SK-N-MC (cell line): Measurements from ENCODE around the gene DGLUCY.

ENCODE experiments used
- DNase-seq: peaks from one replicate; pipeline ENCODE4 v3.0.0-alpha.2; 2011; ENCODE audit warnings: low read depth, low spot score
- H3K27ac ChIP-seq: fragments of 200-600 bp; sonication (generic); 2 replicates; pipeline ENCODE4 v1.5.1; 2016; ENCODE audit warnings: mixed run types
- H3K36me3 ChIP-seq: fragments of 200-600 bp; sonication (generic); 2 replicates; pipeline ENCODE4 v1.6.1; 2017; ENCODE audit warnings: antibody characterized with exemption, low read length, mixed read lengths; ENCODE audit not compliant: insufficient read depth
- H3K4me3 ChIP-seq: fragments of 200-600 bp; sonication (generic); 2 replicates; pipeline ENCODE4 v1.5.1; 2016
- H3K9ac ChIP-seq: fragments of 200-600 bp; sonication (generic); 2 replicates; pipeline ENCODE4 v1.8.0; 2017; ENCODE audit warnings: mixed run types, mixed read lengths; ENCODE audit not compliant: insufficient read length
- H3K9me3 ChIP-seq: fragments of 200-600 bp; sonication (generic); 2 replicates; pipeline ENCODE4 v1.6.1; 2017; ENCODE audit warnings: low read depth, mild to moderate bottlenecking, antibody characterized with exemption, low read length, moderate library complexity, mixed read lengths
- EZH2 ChIP-seq: fragments of 200-600 bp; sonication (generic); IDR thresholded peaks from one replicate; pipeline ENCODE4 v1.6.1; 2017; ENCODE audit warnings: antibody characterized with exemption
- FOXP2 ChIP-seq: optimal IDR thresholded peaks from 2 replicates; pipeline ENCODE3; 2011; ENCODE audit warnings: mild to moderate bottlenecking, moderate library complexity; ENCODE audit not compliant: insufficient read depth; ENCODE audit errors: extremely low read length, control extremely low read depth
- POLR2AphosphoS5 ChIP-seq: IDR thresholded peaks from 2 replicates; pipeline ENCODE4 v1.6.1; 2012; ENCODE audit warnings: mild to moderate bottlenecking, low read depth, low read length, borderline replicate concordance

The DGLUCY gene

DNA sequence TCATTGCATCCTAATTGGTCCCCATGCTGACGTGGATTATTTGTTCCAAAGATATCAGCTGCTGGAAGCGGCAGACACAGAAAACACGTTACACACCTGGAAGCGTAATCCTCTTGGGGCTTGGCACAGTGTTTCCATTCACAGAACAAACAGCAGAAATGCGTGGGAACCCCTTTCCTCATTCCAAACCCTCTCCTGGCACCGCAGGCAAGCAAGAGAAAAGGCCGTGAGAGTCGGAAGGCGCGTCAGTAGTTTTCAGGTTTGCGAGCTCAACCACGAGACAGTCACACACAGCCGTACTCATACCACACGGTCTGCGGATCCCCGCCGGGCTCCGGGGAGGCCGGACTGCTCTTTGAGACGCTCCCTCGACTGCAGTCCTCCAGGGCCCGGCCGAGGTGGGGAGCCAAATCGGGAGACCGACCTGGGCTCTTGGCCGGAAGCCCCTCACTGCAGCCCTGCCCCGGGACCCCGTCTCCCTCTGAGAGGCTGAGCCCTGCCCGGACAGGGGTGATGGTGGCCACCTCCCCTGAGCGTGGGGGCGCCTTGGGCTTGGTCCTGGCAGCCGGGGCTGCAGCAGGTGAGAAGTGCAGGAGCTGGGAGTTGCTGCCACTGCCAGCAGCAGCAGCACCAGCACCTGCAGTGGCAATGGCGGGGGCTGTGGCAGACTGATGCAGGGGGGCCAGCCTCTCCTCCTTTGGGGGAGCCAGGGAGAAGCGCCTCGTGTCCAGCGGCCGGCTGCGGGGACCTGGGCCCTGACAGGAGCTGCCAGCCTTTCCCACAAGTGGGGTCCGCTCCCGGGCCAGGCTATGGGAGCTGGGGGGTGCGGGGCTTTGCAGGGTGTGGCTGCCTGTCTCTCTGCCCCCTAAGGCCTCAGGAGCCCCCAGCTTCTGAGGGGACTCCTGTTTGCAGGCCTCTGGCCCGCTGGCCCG lies 158.7 kb downstream of the DGLUCY start:
- DNase-seq = no peak
- no peak overlapping the region for H3K4me3 ChIP-seq
- no peak for TF ChIP-seq EZH2
- no peak for TF ChIP-seq FOXP2
- no peak for TF ChIP-seq POLR2AphosphoS5
- no peak overlapping the region for H3K27ac ChIP-seq
- peaks cover 2% of the 10 kb centered on the region; the same call in 1 of the 2 replicates for H3K36me3 ChIP-seq
- H3K9me3 ChIP-seq = no peaks in the 10 kb centered on the region
- H3K9ac ChIP-seq = no peak overlapping the region

- no peak overlapping the region for H3K4me3 ChIP-seq
- no peaks in the 10 kb centered on the region for H3K9me3 ChIP-seq
- no peak overlapping the region for H3K27ac ChIP-seq
- peaks cover 6% of the 10 kb centered on the region; the same call in 1 of the 2 replicates for H3K36me3 ChIP-seq
- no peak for DNase-seq
- no peak overlapping the region for H3K9ac ChIP-seq
- TF ChIP-seq EZH2 (no peak), FOXP2 (no peak), POLR2AphosphoS5 (no peak)
Measured at GRCh38 chr14:91273273-91273884, 159.5 kb downstream of the DGLUCY start.

DNA sequence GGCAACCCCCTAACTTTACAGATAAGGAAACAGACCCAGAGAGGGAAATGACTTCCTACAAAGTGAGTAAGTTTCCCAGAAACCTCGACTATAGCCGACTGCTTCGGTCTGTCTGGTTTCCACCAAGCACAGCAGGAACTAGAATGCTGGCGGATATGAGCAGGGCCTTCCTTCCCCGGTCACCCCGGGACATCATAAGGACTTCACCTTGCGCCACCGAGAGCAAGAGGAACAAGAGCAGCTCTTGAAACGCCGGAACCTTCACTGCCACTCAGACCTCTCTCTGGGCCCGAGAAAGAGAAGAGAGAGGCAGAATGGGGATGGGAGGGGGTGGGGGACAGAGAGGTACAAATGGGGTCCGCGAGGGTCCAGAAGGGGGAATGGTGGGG lies 160.0 kb downstream of the DGLUCY start:
- Histone ChIP-seq H3K27ac (no peak overlapping the region), H3K9me3 (no peaks in the 10 kb centered on the region), H3K9ac (no peak overlapping the region), H3K4me3 (no peak overlapping the region), H3K36me3 (peaks cover 8% of the 10 kb centered on the region; the same call in 1 of the 2 replicates)
- no peak for DNase-seq
- no peak for TF ChIP-seq EZH2

DNA sequence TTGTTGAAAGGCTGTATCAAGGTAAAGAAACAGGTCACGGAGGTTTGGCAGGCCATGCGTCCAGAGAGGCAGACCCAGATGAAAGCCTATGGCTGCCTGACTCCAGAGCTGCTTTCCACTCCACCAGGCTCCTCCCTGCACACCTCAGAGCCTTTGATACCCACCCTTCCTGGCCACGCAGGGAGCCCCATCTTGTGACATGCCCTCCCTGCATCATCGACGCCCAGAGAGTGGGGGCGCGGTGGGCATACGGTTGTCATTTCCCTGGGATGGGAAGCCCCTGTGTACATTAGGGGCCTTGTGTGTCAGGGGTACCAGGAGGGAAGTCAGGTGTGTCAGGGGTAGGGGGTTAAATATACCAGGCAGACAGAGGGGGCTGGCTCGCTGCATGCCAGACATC lies 160.9 kb downstream of the DGLUCY start:
- Histone ChIP-seq H3K9me3 (no peaks in the 10 kb centered on the region), H3K9ac (no peak overlapping the region), H3K27ac (no peak overlapping the region), H3K36me3 (peaks cover 8% of the 10 kb centered on the region; the same call in 1 of the 2 replicates), H3K4me3 (no peak overlapping the region)
- no peak for TF ChIP-seq EZH2
- TF ChIP-seq POLR2AphosphoS5 = no peak
- no peak for TF ChIP-seq FOXP2
- DNase-seq = no peak
